ENCODE results near the gene SHANK2. TPM values are rescaled to one million over a fixed set of nuclear protein-coding genes. Genes with fewer than 3 reads are reported as not detected.
A peak's percentile ranks its signal among the peaks of the same experiment; 100 is the strongest.

SHANK2 gene
- total RNA-seq, 1 donor from 2014 or later: 0.97 TPM

- no peak overlapping the region for H3K4me3 Mint-ChIP-seq (ENCODE audit: unreplicated experiment)
- peaks cover 3% of the 10 kb centered on the region for H3K4me1 Mint-ChIP-seq (ENCODE audit: low read depth)
- no peaks in the 10 kb centered on the region for H3K9me3 Mint-ChIP-seq (ENCODE audit: low read depth)
- peaks cover 62% of the 10 kb centered on the region for H3K27me3 Mint-ChIP-seq (ENCODE audit: low read depth)
- no peak overlapping the region for H3K27ac Mint-ChIP-seq (ENCODE audit: unreplicated experiment)
- H3K36me3 Mint-ChIP-seq (ENCODE audit: low read depth): peaks cover 3% of the 10 kb centered on the region
- DNase-seq (ENCODE audit: low spot score): no peak
- no peak for TF ChIP-seq CTCF (IDR thresholded peaks at IDR 0.05)
Measured at GRCh38 chr11:71246559-71246958, 5.8 kb downstream of the SHANK2 start.

DNA sequence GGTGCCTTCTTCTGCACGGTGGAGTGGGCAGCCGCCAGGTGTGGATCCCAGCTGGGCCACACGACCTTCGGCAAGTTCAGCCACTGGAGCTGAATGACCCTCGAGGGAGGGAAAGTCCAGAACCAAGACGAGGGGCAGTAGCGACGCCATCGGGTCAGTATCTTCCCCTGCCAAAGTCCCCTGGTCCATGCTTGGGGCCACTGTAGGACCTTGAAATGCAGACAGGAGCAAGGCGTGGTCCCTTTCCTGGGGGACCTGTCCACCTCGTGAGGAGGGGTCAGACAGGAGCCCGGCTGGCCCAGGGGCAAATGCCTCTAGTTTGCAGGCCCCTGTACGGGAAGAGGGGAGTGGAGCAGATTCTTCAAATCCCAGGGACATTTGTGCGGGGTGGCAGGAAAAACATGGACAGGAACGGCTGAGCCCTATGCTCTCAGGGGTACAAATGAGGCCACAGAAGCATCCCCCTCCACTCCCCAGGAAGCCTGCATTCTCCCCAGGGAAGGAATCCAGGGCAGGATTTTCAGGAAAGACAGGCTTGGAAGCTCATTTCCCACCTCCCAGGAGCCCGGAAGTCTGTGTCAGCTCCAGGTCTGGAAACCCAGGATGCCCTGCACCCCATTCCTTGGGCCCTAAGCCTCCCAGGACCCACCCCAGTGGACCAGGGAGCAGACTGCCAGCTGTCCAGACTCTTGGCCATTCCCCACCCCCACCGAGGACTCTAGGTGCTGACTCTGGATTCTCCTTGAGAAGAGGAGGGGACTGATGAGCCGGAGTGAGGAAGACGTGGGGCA lies 6.6 kb downstream of the SHANK2 start:
- no peak overlapping the region for H3K27ac Mint-ChIP-seq (ENCODE audit: unreplicated experiment)
- no peaks in the 10 kb centered on the region for H3K9me3 Mint-ChIP-seq (ENCODE audit: low read depth)
- DNase-seq (ENCODE audit: low spot score): peak; percentile 66
- no peak overlapping the region for H3K4me3 Mint-ChIP-seq (ENCODE audit: unreplicated experiment)
- H3K4me1 Mint-ChIP-seq (ENCODE audit: low read depth): peaks cover 10% of the 10 kb centered on the region
- H3K36me3 Mint-ChIP-seq (ENCODE audit: low read depth): peaks cover 3% of the 10 kb centered on the region
- peaks cover 66% of the 10 kb centered on the region for H3K27me3 Mint-ChIP-seq (ENCODE audit: low read depth)
- TF ChIP-seq CTCF (IDR thresholded peaks at IDR 0.05): no peak

DNA sequence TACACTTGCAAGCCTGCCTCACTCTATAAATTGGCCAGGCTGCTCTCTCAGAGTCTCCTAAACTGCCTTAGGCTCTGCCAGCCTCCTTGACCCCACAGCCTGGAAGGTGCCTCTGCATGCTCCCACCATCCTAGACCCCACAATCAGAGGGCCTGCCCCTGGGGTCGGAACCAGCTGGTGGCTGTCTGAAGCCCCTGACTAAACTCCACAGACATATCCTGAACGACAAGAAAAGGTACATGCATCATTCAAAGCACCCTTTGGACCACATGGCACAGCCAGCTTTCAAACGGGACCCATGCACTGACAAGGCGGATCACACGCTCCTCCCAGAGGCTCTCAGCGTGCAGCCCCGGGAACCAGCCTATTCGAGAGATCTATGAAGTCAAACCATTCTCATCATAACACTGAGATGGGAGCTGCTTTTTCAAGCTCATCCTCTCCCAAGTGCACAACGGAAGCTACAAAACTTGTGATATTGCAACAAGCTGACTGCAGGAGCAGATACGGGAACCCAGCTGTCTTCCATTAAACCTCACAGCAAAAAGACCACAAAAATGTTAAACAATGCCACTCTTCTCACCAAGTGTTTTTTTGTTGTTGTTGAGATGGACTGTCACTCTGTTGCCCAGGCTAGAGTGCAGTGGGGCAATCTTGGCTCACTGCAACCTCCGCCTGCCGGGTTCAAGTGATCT lies 8.1 kb downstream of the SHANK2 start:
- Mint-ChIP-seq H3K4me1 (ENCODE audit: low read depth) (peaks cover 11% of the 10 kb centered on the region), H3K27ac (ENCODE audit: unreplicated experiment) (no peak overlapping the region), H3K36me3 (ENCODE audit: low read depth) (peaks cover 1% of the 10 kb centered on the region), H3K4me3 (ENCODE audit: unreplicated experiment) (no peak overlapping the region), H3K27me3 (ENCODE audit: low read depth) (peaks cover 56% of the 10 kb centered on the region), H3K9me3 (ENCODE audit: low read depth) (no peaks in the 10 kb centered on the region)
- peak; percentile 34 for DNase-seq (ENCODE audit: low spot score)
- no peak for TF ChIP-seq CTCF (IDR thresholded peaks at IDR 0.05)

DNA sequence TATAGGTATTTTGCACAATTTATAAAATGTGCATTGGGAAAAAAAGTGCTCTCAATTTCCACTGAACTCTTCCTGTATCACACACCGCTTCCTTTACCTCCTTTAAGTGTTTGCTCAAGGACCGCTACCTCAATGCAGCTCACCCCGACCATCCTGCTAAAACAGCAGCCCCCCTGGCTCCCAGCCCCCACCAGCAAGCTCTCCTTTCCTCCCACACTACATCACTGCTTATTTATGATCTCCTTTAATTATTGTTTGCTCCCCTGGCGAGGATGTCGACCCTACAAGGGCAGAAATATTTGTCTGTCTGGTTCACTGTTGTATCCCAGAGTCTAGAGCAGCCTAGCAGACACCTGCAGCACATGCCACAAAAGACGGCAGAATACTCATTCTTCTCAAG lies 10.0 kb downstream of the SHANK2 start:
- Mint-ChIP-seq H3K27me3 (ENCODE audit: low read depth) (peaks cover 49% of the 10 kb centered on the region), H3K9me3 (ENCODE audit: low read depth) (no peaks in the 10 kb centered on the region), H3K4me1 (ENCODE audit: low read depth) (peaks cover 11% of the 10 kb centered on the region), H3K36me3 (ENCODE audit: low read depth) (peaks cover 1% of the 10 kb centered on the region), H3K4me3 (ENCODE audit: unreplicated experiment) (no peak overlapping the region), H3K27ac (ENCODE audit: unreplicated experiment) (no peak overlapping the region)
- no peak for TF ChIP-seq CTCF (IDR thresholded peaks at IDR 0.05)
- DNase-seq (ENCODE audit: low spot score): no peak

DNA sequence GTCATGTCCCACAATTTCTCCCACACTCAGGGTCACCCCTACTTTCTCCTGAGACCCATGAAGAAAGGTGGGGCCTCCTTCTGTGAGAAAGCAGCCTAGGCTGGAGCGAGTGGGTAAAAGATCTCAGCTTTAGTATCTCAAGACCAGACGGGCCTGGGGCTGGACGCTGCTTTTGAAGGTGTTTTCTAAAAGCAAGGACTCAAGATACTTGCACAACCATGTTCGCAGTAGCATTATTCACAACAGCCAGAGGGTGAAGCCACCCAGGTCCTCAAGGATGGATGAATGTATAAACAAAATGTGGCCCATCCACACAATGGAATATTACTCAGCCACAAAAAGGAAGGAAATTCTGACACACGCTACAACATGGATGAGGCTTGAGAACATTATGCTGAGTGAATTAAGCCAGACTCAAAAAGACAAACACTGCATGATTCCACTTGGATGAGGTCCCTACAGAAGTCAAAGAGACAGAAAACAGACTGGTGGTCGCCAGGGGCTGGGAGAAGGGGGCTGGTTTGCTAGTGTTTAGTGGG lies 10.6 kb downstream of the SHANK2 start:
- Mint-ChIP-seq H3K4me3 (ENCODE audit: unreplicated experiment) (no peak overlapping the region), H3K27ac (ENCODE audit: unreplicated experiment) (no peak overlapping the region), H3K4me1 (ENCODE audit: low read depth) (peaks cover 13% of the 10 kb centered on the region), H3K36me3 (ENCODE audit: low read depth) (peaks cover 1% of the 10 kb centered on the region), H3K27me3 (ENCODE audit: low read depth) (peaks cover 51% of the 10 kb centered on the region), H3K9me3 (ENCODE audit: low read depth) (no peaks in the 10 kb centered on the region)
- no peak for DNase-seq (ENCODE audit: low spot score)
- TF ChIP-seq CTCF (IDR thresholded peaks at IDR 0.05): no peak
